ENCODE results near the gene MSN. TPM values are rescaled to one million over a fixed set of nuclear protein-coding genes. Genes with fewer than 3 reads are reported as not detected.
"Not testable (repeated sequence)": the region's sequence is repeated elsewhere in the genome, so short reads cannot be mapped to it uniquely, and the experiment has no call there.

The MSN gene
- total RNA-seq, 2 donors from 2014 or later, result 344 to 390 TPM

- H3K9me3 ChIP-seq (ENCODE audit: control insufficient read depth, low read length, poor library complexity, severe bottlenecking), result no peaks in the 10 kb centered on the region
- ATAC-seq (peak; percentile 93), DNase-seq (no peak)
- Mint-ChIP-seq H3K4me3 (peak overlapping the region; percentile 56), H3K27ac (peak overlapping the region; percentile 89), H3K36me3 (ENCODE audit: low read depth) (no peaks in the 10 kb centered on the region), H3K4me1 (peaks cover 41% of the 10 kb centered on the region), H3K27me3 (no peaks in the 10 kb centered on the region)
Measured at GRCh38 chrX:65750674-65751469, 83.4 kb downstream of the MSN start.

DNA sequence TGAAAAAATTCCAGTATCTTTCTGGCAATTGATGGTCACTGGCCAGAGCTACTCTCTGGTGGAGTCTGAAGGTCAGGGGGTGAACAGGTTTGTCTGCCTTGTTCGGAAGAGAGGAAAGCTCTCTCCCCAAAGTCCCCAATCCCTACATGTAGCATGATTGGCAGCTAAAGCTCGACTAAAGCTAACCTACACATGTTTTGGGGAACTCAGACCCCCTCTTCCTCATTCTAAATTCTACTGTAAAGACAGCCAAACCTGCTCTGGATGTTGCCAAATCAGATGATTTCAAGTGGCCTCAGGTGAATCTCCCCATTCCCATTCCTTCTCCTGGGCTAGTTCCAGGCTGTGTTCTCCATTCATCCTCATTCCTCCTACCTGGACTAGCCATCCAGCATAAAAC, 84.1 kb downstream of the MSN start:
- DNase-seq, result no peak
- peaks cover 36% of the 10 kb centered on the region for H3K4me1 Mint-ChIP-seq

GRCh38 chrX:65752294-65752693, 84.8 kb downstream of the MSN start:
- H3K4me3 Mint-ChIP-seq, result no peak overlapping the region
- no peak for ATAC-seq

More for the DNA sequence above, 84.1 kb downstream of the MSN start:
- Mint-ChIP-seq H3K27ac (peak overlapping the region; percentile 89), H3K36me3 (ENCODE audit: low read depth) (no peaks in the 10 kb centered on the region), H3K27me3 (no peaks in the 10 kb centered on the region), H3K4me3 (peak overlapping the region; percentile 45)
- no peak for ATAC-seq
- no peaks in the 10 kb centered on the region for H3K9me3 ChIP-seq (ENCODE audit: control insufficient read depth, low read length, poor library complexity, severe bottlenecking)

DNA sequence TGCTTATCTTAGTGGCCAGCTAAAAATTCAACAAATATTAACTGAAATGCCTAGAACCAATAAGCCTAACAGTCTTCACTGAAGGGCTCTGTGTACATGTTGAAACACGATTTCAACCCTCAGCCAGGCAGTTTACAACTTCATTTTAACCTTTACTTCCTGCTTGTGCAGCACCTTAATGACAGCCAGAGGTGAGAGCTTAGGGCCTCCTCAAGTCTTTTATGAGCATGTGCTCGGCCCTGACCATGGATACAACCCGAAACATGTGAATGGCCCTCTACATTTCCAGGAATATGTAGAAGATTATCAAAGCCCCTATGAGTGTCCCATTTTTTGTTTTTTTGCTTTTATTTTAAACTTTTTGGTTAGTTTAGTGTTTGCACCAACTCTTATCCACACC, 88.3 kb downstream of the MSN start:
- Mint-ChIP-seq H3K27ac (peak overlapping the region; percentile 41), H3K4me1 (peaks cover 25% of the 10 kb centered on the region), H3K4me3 (no peak overlapping the region), H3K36me3 (ENCODE audit: low read depth) (no peaks in the 10 kb centered on the region), H3K27me3 (no peaks in the 10 kb centered on the region)
- no peaks in the 10 kb centered on the region for H3K9me3 ChIP-seq (ENCODE audit: control insufficient read depth, low read length, poor library complexity, severe bottlenecking)
- DNase-seq (no peak), ATAC-seq (no peak)

More at GRCh38 chrX:65752294-65752693, 84.8 kb downstream of the MSN start:
- no peaks in the 10 kb centered on the region for H3K9me3 ChIP-seq (ENCODE audit: control insufficient read depth, low read length, poor library complexity, severe bottlenecking)
- H3K4me1 Mint-ChIP-seq, result peaks cover 38% of the 10 kb centered on the region
- no peak for DNase-seq
- no peaks in the 10 kb centered on the region for H3K36me3 Mint-ChIP-seq (ENCODE audit: low read depth)
- H3K27ac Mint-ChIP-seq, result peak overlapping the region; percentile 89
- no peaks in the 10 kb centered on the region for H3K27me3 Mint-ChIP-seq

- ATAC-seq (no peak), DNase-seq (no peak)
- Mint-ChIP-seq H3K36me3 (ENCODE audit: low read depth) (no peaks in the 10 kb centered on the region), H3K4me1 (peaks cover 13% of the 10 kb centered on the region), H3K27me3 (no peaks in the 10 kb centered on the region), H3K4me3 (no peak overlapping the region), H3K27ac (no peak overlapping the region)
- no peaks in the 10 kb centered on the region for H3K9me3 ChIP-seq (ENCODE audit: control insufficient read depth, low read length, poor library complexity, severe bottlenecking)
Measured at GRCh38 chrX:65757943-65758342, 90.5 kb downstream of the MSN start.

DNA sequence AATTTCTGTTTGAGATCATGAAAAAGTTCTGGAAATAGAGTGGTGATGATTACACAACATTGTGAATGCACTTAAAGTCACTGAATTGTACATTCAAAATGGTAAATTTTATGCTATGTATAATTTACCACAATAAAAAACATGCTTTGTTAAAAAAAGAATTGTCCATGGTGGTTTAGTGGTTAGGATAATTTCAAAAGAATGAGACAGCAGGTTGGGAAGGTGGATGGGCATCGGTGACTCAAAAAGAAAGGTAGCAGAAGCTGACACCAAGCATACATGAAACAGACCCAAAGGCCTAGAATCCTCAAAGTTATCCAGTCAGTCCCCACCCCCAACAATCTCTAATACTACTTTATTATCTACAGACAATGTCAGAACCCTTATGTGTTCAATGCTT, 91.1 kb downstream of the MSN start:
- H3K36me3 Mint-ChIP-seq (ENCODE audit: low read depth), result no peaks in the 10 kb centered on the region
- no peaks in the 10 kb centered on the region for H3K9me3 ChIP-seq (ENCODE audit: control insufficient read depth, low read length, poor library complexity, severe bottlenecking)
- ATAC-seq (no peak), DNase-seq (no peak)
- peaks cover 15% of the 10 kb centered on the region for H3K4me1 Mint-ChIP-seq
- H3K4me3 Mint-ChIP-seq, result no peak overlapping the region
- no peak overlapping the region for H3K27ac Mint-ChIP-seq
- no peaks in the 10 kb centered on the region for H3K27me3 Mint-ChIP-seq

DNA sequence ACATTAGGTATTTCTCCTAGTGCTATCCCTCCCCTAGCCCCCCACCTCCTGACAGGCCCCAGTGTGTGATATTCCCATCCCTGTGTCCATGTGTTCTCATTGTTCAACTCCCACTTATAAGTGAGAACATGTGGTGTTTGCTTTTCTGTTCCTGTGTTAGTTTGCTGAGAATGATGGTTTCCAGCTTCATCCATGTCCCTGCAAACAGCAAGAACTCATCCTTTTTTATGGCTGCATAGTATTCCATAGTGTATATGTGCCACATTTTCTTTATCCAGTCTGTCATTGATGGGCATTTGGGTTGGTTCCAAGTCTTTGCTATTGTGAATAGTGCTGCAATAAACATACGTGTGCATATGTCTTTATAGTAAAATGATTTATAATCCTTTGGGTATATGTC, 92.1 kb downstream of the MSN start:
- not testable (repeated sequence) for H3K36me3 Mint-ChIP-seq (ENCODE audit: low read depth); H3K27me3 Mint-ChIP-seq; H3K9me3 ChIP-seq (ENCODE audit: control insufficient read depth, low read length, poor library complexity, severe bottlenecking); DNase-seq; ATAC-seq; H3K4me3 Mint-ChIP-seq; H3K27ac Mint-ChIP-seq
- peaks cover 18% of the 10 kb centered on the region for H3K4me1 Mint-ChIP-seq

- H3K27ac Mint-ChIP-seq, result no peak overlapping the region
- no peak for ATAC-seq
Measured at GRCh38 chrX:65769564-65770292, 102.3 kb downstream of the MSN start.

DNA sequence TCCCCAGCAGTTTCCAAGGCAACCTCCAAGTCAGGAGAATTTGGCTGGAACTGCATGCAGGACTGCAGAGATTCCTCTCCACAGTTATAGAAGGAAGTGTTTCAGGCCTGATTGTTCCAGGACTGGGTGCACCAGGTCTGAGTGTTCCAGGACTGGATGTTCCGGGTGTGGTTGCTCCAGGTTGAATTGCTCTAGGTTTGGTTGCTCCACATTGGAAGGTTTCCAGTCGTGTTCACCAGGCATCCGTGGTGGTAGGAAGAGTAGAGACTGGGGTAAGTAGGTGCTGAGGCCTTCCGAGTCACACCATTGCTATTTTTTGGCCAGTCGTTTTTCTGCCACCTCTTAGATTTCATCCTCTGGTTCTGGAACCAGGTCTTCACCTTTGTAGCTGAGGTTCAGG, 105.4 kb downstream of the MSN start:
- ATAC-seq, result no peak
- H3K9me3 ChIP-seq (ENCODE audit: control insufficient read depth, low read length, poor library complexity, severe bottlenecking), result no peaks in the 10 kb centered on the region
- peaks cover 2% of the 10 kb centered on the region for H3K4me1 Mint-ChIP-seq
- no peaks in the 10 kb centered on the region for H3K36me3 Mint-ChIP-seq (ENCODE audit: low read depth)
- H3K27me3 Mint-ChIP-seq, result no peaks in the 10 kb centered on the region
- H3K4me3 Mint-ChIP-seq, result no peak overlapping the region
- no peak for DNase-seq
- H3K27ac Mint-ChIP-seq, result no peak overlapping the region

More at GRCh38 chrX:65769564-65770292, 102.3 kb downstream of the MSN start:
- no peaks in the 10 kb centered on the region for H3K9me3 ChIP-seq (ENCODE audit: control insufficient read depth, low read length, poor library complexity, severe bottlenecking)
- H3K27me3 Mint-ChIP-seq, result no peaks in the 10 kb centered on the region
- no peak overlapping the region for H3K4me3 Mint-ChIP-seq
- H3K36me3 Mint-ChIP-seq (ENCODE audit: low read depth), result no peaks in the 10 kb centered on the region
- no peak for DNase-seq
- H3K4me1 Mint-ChIP-seq, result peaks cover 2% of the 10 kb centered on the region

- Mint-ChIP-seq H3K4me1 (peaks cover 6% of the 10 kb centered on the region), H3K4me3 (no peak overlapping the region), H3K27me3 (no peaks in the 10 kb centered on the region), H3K36me3 (ENCODE audit: low read depth) (no peaks in the 10 kb centered on the region), H3K27ac (no peak overlapping the region)
- ATAC-seq (no peak), DNase-seq (no peak)
- no peaks in the 10 kb centered on the region for H3K9me3 ChIP-seq (ENCODE audit: control insufficient read depth, low read length, poor library complexity, severe bottlenecking)
Measured at GRCh38 chrX:65781845-65782244, 114.4 kb downstream of the MSN start.

GRCh38 chrX:65783746-65784145, 116.3 kb downstream of the MSN start:
- Mint-ChIP-seq H3K27ac (no peak overlapping the region), H3K4me3 (no peak overlapping the region), H3K36me3 (ENCODE audit: low read depth) (no peaks in the 10 kb centered on the region), H3K4me1 (peaks cover 3% of the 10 kb centered on the region), H3K27me3 (no peaks in the 10 kb centered on the region)
- ATAC-seq (no peak), DNase-seq (no peak)
- no peaks in the 10 kb centered on the region for H3K9me3 ChIP-seq (ENCODE audit: control insufficient read depth, low read length, poor library complexity, severe bottlenecking)
